Measurements from ENCODE around the gene ROPN1. TPM values are rescaled to one million over a fixed set of nuclear protein-coding genes. Genes with fewer than 3 reads are reported as not detected.
"Not testable (repeated sequence)": the region's sequence is repeated elsewhere in the genome, so short reads cannot be mapped to it uniquely, and the experiment has no call there.

Gene ROPN1
- total RNA-seq, 1 donor: not detected

DNA sequence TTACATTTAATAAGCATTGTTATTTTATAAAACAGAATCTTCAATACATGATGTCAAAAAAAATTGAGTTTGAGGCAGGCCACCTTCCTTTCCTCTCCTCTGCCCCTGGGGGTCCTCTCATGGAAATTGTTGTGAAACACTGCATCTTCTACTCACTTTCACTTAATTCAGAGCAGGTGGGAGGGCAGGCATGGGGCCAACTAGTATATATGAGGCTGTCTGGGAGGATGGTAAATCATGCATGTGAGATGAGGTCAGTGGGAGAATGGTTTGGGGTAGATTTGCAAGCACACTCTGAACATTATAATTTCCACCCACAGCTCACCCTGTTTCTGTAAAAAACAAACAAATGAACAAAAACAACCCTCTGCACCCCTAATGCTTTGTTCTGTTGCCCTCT lies 20.5 kb downstream of the ROPN1 start:
- Histone ChIP-seq H3K9me3 (ENCODE audit: low read depth, low read length) (no peaks in the 10 kb centered on the region), H3K4me1 (ENCODE audit: insufficient read depth, low read length) (peaks cover 3% of the 10 kb centered on the region), H3K27ac (ENCODE audit: low read depth, low read length) (no peak overlapping the region), H3K4me3 (ENCODE audit: insufficient read depth, low read length) (no peak overlapping the region), H2AFZ (ENCODE audit: low read length) (no peak overlapping the region), H3K27me3 (ENCODE audit: insufficient read depth, low read length) (peaks cover 10% of the 10 kb centered on the region), H4K20me1 (ENCODE audit: insufficient read depth, low read length) (no peaks in the 10 kb centered on the region), H3K4me2 (ENCODE audit: insufficient read depth, low read length) (no peak overlapping the region), H3K79me2 (ENCODE audit: insufficient read depth, low read length) (no peaks in the 10 kb centered on the region), H3K36me3 (ENCODE audit: insufficient read depth, low read length) (no peaks in the 10 kb centered on the region)
- no peak for TF ChIP-seq CTCF (IDR thresholded peaks at IDR 0.05; ENCODE audit: extremely low read depth, low read depth, low read length)
- no peak for DNase-seq (ENCODE audit: insufficient read length, low spot score, missing footprints)

GRCh38 chr3:123967260-123967659 lies 24.7 kb downstream of the ROPN1 start:
- H3K4me2 ChIP-seq (ENCODE audit: insufficient read depth, low read length): not testable (repeated sequence)

GRCh38 chr3:123966799-123967198 lies 25.1 kb downstream of the ROPN1 start:
- H3K4me3 ChIP-seq (ENCODE audit: insufficient read depth, low read length); H3K4me1 ChIP-seq (ENCODE audit: insufficient read depth, low read length); H3K79me2 ChIP-seq (ENCODE audit: insufficient read depth, low read length); H3K27ac ChIP-seq (ENCODE audit: low read depth, low read length); H3K36me3 ChIP-seq (ENCODE audit: insufficient read depth, low read length); H3K4me2 ChIP-seq (ENCODE audit: insufficient read depth, low read length); DNase-seq (ENCODE audit: insufficient read length, low spot score, missing footprints); H3K9me3 ChIP-seq (ENCODE audit: low read depth, low read length); H4K20me1 ChIP-seq (ENCODE audit: insufficient read depth, low read length); H2AFZ ChIP-seq (ENCODE audit: low read length): not testable (repeated sequence)
- peaks cover 16% of the 10 kb centered on the region for H3K27me3 ChIP-seq (ENCODE audit: insufficient read depth, low read length)

More at GRCh38 chr3:123967260-123967659, 24.7 kb downstream of the ROPN1 start:
- H3K27ac ChIP-seq (ENCODE audit: low read depth, low read length); H3K79me2 ChIP-seq (ENCODE audit: insufficient read depth, low read length); H3K4me1 ChIP-seq (ENCODE audit: insufficient read depth, low read length); H3K4me3 ChIP-seq (ENCODE audit: insufficient read depth, low read length); H3K9me3 ChIP-seq (ENCODE audit: low read depth, low read length); H4K20me1 ChIP-seq (ENCODE audit: insufficient read depth, low read length); DNase-seq (ENCODE audit: insufficient read length, low spot score, missing footprints); H3K36me3 ChIP-seq (ENCODE audit: insufficient read depth, low read length); H2AFZ ChIP-seq (ENCODE audit: low read length): not testable (repeated sequence)
- H3K27me3 ChIP-seq (ENCODE audit: insufficient read depth, low read length): peaks cover 16% of the 10 kb centered on the region

GRCh38 chr3:123964793-123965192 lies 27.1 kb downstream of the ROPN1 start:
- H3K4me1 ChIP-seq (ENCODE audit: insufficient read depth, low read length); H4K20me1 ChIP-seq (ENCODE audit: insufficient read depth, low read length); H2AFZ ChIP-seq (ENCODE audit: low read length); H3K9me3 ChIP-seq (ENCODE audit: low read depth, low read length); H3K36me3 ChIP-seq (ENCODE audit: insufficient read depth, low read length); H3K27ac ChIP-seq (ENCODE audit: low read depth, low read length); DNase-seq (ENCODE audit: insufficient read length, low spot score, missing footprints); H3K4me3 ChIP-seq (ENCODE audit: insufficient read depth, low read length); H3K4me2 ChIP-seq (ENCODE audit: insufficient read depth, low read length): not testable (repeated sequence)
- Histone ChIP-seq H3K27me3 (ENCODE audit: insufficient read depth, low read length) (peaks cover 13% of the 10 kb centered on the region), H3K79me2 (ENCODE audit: insufficient read depth, low read length) (peaks cover 11% of the 10 kb centered on the region)

DNA sequence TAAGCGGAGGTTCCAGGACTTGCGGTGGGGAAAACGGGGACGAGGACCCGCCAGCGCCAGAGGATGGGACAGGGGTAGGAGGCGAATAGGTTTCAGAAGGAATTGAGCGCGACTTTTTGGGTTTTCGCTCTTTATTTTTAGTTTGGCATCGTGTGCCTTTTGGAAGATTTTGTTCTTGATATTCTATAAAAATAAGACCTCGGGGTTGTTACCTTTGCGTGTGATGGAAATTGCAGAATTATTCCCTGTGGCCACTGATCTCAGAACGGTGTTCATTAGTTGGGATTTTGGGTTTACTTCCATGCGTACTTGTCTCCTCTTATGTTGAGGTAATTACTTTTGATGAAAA lies 30.4 kb downstream of the ROPN1 start:
- Histone ChIP-seq H4K20me1 (ENCODE audit: insufficient read depth, low read length) (no peaks in the 10 kb centered on the region), H3K27me3 (ENCODE audit: insufficient read depth, low read length) (peaks cover 6% of the 10 kb centered on the region), H3K4me2 (ENCODE audit: insufficient read depth, low read length) (peak overlapping the region; percentile 79), H3K4me1 (ENCODE audit: insufficient read depth, low read length) (peaks cover 24% of the 10 kb centered on the region), H3K27ac (ENCODE audit: low read depth, low read length) (no peak overlapping the region), H3K9me3 (ENCODE audit: low read depth, low read length) (no peaks in the 10 kb centered on the region), H3K4me3 (ENCODE audit: insufficient read depth, low read length) (peak overlapping the region; percentile 91), H2AFZ (ENCODE audit: low read length) (peak overlapping the region; percentile 85), H3K79me2 (ENCODE audit: insufficient read depth, low read length) (peaks cover 35% of the 10 kb centered on the region), H3K36me3 (ENCODE audit: insufficient read depth, low read length) (peaks cover under 1% of the 10 kb centered on the region)
- no peak for TF ChIP-seq CTCF (IDR thresholded peaks at IDR 0.05; ENCODE audit: extremely low read depth, low read depth, low read length)
- no peak for DNase-seq (ENCODE audit: insufficient read length, low spot score, missing footprints)
